ENCODE data around the gene KLHL7. TPM values are rescaled to one million over a fixed set of nuclear protein-coding genes. Genes with fewer than 3 reads are reported as not detected.

The KLHL7 gene
- total RNA-seq, 1 donor from 2014 or later, result 21.6 TPM

DNA sequence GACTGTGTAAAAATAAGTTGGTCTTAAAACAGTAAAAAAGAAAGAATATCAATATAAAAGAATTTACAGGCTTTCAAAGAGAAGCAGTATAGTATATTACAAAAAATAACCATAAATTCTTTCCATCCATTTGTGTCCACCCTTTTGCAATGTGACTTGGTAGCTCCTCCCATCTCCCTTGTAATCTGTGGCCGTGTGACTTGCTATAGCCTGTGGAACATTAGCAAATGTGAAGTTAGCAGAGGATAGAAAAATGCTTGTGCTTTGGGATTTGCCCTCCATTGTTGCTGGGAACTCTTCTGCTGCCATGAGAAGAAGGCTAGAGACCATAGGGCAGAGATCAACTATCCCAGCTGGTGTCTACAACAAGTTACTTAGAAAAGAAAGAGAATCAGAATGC is 30.2 kb downstream of the KLHL7 start:
- Histone ChIP-seq H3K27me3 (no peaks in the 10 kb centered on the region), H3K36me3 (no peaks in the 10 kb centered on the region)
- no peak for DNase-seq (ENCODE audit: extremely low spot score in 2 of 2)

DNA sequence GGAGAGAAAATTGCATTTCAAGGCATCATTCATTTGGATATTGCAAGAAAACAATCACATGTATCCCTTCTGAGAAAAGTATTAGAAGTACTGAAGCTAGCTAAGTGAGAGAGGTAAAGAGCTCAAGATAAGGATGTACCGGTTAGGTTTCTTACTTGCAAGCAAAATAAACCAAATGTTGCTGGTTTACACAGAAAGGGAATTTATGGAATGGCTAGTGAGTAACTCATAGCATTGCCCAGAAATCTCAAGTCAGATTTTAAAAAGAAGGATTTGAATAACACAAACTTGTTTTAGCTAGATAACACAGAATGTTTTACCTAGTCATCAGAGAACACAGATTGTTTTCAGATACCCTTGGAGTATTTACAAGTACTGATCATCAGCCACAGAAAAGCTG is 30.6 kb downstream of the KLHL7 start:
- DNase-seq (ENCODE audit: extremely low spot score in 2 of 2), result no peak
- Histone ChIP-seq H3K27me3 (no peaks in the 10 kb centered on the region), H3K36me3 (peaks cover 0 to 4% of the 10 kb centered on the region in 2 donors), H3K9me3 (no peaks in the 10 kb centered on the region), H3K4me1 (no peaks in the 10 kb centered on the region), H3K27ac (no peak overlapping the region), H3K4me3 (no peak overlapping the region)
- intact Hi-C loops (cut with DNase I), result no loop called here
- no peak for TF ChIP-seq POLR2AphosphoS5 (IDR thresholded peaks at IDR 0.05; ENCODE audit: insufficient read depth in 1 of 2, low read depth in 1 of 2)
- TF ChIP-seq, protein P1, sequence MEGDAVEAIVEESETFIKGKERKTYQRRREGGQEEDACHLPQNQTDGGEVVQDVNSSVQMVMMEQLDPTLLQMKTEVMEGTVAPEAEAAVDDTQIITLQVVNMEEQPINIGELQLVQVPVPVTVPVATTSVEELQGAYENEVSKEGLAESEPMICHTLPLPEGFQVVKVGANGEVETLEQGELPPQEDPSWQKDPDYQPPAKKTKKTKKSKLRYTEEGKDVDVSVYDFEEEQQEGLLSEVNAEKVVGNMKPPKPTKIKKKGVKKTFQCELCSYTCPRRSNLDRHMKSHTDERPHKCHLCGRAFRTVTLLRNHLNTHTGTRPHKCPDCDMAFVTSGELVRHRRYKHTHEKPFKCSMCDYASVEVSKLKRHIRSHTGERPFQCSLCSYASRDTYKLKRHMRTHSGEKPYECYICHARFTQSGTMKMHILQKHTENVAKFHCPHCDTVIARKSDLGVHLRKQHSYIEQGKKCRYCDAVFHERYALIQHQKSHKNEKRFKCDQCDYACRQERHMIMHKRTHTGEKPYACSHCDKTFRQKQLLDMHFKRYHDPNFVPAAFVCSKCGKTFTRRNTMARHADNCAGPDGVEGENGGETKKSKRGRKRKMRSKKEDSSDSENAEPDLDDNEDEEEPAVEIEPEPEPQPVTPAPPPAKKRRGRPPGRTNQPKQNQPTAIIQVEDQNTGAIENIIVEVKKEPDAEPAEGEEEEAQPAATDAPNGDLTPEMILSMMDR (IDR thresholded peaks at IDR 0.05), result no peak
- TF ChIP-seq POLR2A (IDR thresholded peaks at IDR 0.05), result no peak

More for the DNA sequence above, 30.2 kb downstream of the KLHL7 start:
- H3K4me1 ChIP-seq, result no peaks in the 10 kb centered on the region
- intact Hi-C loops (cut with DNase I), result no loop called here
- no peaks in the 10 kb centered on the region for H3K9me3 ChIP-seq
- H3K27ac ChIP-seq, result no peak overlapping the region
- H3K4me3 ChIP-seq, result no peak overlapping the region
- TF ChIP-seq POLR2AphosphoS5 (IDR thresholded peaks at IDR 0.05; ENCODE audit: insufficient read depth in 1 of 2, low read depth in 1 of 2) (no peak), POLR2A (IDR thresholded peaks at IDR 0.05) (no peak)
- TF ChIP-seq, protein P1 (IDR thresholded peaks at IDR 0.05), result no peak

DNA sequence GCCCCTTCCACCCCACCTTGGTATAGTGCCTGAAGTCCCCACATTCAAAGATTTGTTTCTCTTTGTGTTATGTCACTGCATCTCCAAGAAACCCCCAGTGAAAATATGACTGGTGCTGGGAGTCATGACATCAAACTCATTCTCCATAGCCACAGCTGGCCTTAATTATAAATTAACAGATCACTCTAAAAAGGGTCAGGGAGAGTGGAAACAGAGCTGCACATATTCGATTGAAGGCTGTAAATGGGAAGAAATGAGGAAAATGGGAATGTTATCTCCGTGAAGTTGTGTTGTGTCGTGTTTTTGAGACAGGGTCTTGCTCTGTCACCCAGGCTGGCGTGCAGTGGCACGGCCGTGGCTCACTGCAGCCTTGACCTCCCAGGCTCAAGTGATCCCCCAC is 52.1 kb downstream of the KLHL7 start:
- intact Hi-C loops (cut with DNase I), result no loop called here
- no peak overlapping the region for H3K27ac ChIP-seq
- H3K9me3 ChIP-seq, result no peaks in the 10 kb centered on the region
- no peaks in the 10 kb centered on the region for H3K4me1 ChIP-seq
- no peak for DNase-seq (ENCODE audit: extremely low spot score in 2 of 2)
- H3K4me3 ChIP-seq, result no peak overlapping the region
- H3K27me3 ChIP-seq, result no peaks in the 10 kb centered on the region
- no peaks in the 10 kb centered on the region for H3K36me3 ChIP-seq
- TF ChIP-seq, protein P1 (IDR thresholded peaks at IDR 0.05), result no peak
- TF ChIP-seq POLR2AphosphoS5 (IDR thresholded peaks at IDR 0.05; ENCODE audit: insufficient read depth in 1 of 2, low read depth in 1 of 2) (no peak), POLR2A (IDR thresholded peaks at IDR 0.05) (no peak)

DNA sequence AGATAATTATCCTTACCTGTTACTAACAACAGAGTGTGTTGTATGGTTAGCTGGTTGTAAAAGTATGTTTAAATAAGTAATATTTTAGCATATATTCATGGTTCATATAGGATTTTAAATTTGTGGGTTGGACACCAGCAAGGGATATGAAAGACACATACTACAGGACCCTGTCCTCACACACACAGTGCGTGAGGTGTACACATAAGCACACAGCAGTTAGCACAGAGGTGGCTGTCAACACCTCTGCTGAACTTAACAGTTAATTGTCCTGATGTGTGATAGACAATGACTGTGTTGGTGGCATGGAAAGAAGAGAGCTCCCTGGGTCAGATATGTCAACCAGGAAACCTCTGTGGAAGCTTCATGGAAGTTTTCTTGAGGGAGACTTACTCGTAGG is 53.0 kb downstream of the KLHL7 start:
- H3K36me3 ChIP-seq, result no peaks in the 10 kb centered on the region
- H3K4me1 ChIP-seq, result no peaks in the 10 kb centered on the region
- H3K27ac ChIP-seq, result no peak overlapping the region
- TF ChIP-seq POLR2A (IDR thresholded peaks at IDR 0.05), result no peak
- TF ChIP-seq, protein P1 (IDR thresholded peaks at IDR 0.05), result no peak
- H3K4me3 ChIP-seq, result no peak overlapping the region
- no peak for DNase-seq (ENCODE audit: extremely low spot score in 2 of 2)
- intact Hi-C loops (cut with DNase I), result no loop called here
- no peaks in the 10 kb centered on the region for H3K27me3 ChIP-seq
- no peaks in the 10 kb centered on the region for H3K9me3 ChIP-seq

DNA sequence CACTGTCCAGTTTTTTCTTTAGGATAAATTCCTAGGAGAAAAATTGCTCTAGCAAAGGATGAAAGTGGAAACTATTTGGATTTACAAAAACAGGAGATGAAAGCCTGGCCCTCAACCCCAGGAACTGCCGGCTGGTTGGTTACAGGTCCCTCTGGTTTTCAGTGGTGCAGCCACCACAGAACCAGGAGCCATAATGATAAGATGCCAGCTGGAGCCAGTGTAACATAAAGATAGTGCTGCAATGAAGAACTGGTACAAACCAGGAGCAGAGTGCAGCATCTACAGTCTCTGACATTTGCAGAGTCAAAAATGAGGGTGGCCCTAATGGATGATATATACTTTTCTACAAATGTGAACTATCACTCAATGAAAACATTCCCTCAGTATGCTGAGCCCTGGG is 55.9 kb downstream of the KLHL7 start:
- Histone ChIP-seq H3K4me1 (no peaks in the 10 kb centered on the region), H3K4me3 (no peak overlapping the region), H3K27me3 (no peaks in the 10 kb centered on the region), H3K9me3 (no peaks in the 10 kb centered on the region), H3K27ac (no peak overlapping the region), H3K36me3 (no peaks in the 10 kb centered on the region)
- intact Hi-C loops (cut with DNase I), result no loop called here
- TF ChIP-seq, protein P1 (IDR thresholded peaks at IDR 0.05), result no peak
- TF ChIP-seq POLR2AphosphoS5 (IDR thresholded peaks at IDR 0.05; ENCODE audit: insufficient read depth in 1 of 2, low read depth in 1 of 2) (no peak), POLR2A (IDR thresholded peaks at IDR 0.05) (no peak)
- no peak for DNase-seq (ENCODE audit: extremely low spot score in 2 of 2)

All from vagina (tissue), 2 donors.